GM10248 (cell line): Measurements from ENCODE around the gene QRFPR.
A peak's percentile ranks its signal among the peaks of the same experiment; 100 is the strongest.

Source experiments
- CTCF ChIA-PET: fragments of 300-600 bp; sonication (Branson Sonifier 250); formaldehyde crosslinking; extraction: SDS; loops from one replicate; lab custom pipeline; 2021; ENCODE audit warnings: antibody characterized with exemption; lab: Yijun Ruan, JAX
- POLR2A ChIA-PET: fragments of 350-650 bp; sonication (Branson Sonifier 250); formaldehyde crosslinking; extraction: SDS; loops from one replicate; lab custom pipeline; 2020; ENCODE audit warnings: antibody characterized with exemption; lab: Yijun Ruan, JAX
- DNase-seq: peaks from one replicate; pipeline ENCODE4 v3.0.0; 2012; ENCODE audit errors: extremely low spot score
- TF ChIP-seq, protein P1 (sequence below): IDR thresholded peaks from 2 replicates; pipeline ENCODE4 v1.5.1; 2012; ENCODE audit warnings: mild to moderate bottlenecking, low read depth; ENCODE audit errors: extremely low read depth, missing control alignments, control extremely low read depth

Gene QRFPR

DNA sequence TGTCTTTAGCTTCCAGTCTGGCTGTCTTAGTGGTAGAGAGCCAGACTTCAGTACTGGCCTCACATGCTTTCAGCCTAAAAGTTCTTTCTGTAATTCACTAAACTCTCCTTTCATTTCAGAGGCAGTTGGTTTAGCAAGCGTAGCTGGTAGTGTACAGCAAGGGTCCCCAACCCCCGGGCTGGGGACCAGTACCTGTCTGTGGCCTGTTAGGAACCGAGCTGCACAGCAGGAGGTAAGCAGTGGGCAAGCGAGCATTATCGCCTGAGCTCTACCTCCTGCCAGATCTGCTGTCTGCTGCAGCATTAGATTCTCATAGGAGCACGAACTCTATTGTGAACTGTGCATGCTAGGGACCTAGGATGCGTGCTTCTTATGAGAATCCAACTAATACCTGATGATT is 72.0 kb downstream of the QRFPR start:
- POLR2A ChIA-PET, result no interaction called here
- no peak for DNase-seq
- TF ChIP-seq, protein P1, sequence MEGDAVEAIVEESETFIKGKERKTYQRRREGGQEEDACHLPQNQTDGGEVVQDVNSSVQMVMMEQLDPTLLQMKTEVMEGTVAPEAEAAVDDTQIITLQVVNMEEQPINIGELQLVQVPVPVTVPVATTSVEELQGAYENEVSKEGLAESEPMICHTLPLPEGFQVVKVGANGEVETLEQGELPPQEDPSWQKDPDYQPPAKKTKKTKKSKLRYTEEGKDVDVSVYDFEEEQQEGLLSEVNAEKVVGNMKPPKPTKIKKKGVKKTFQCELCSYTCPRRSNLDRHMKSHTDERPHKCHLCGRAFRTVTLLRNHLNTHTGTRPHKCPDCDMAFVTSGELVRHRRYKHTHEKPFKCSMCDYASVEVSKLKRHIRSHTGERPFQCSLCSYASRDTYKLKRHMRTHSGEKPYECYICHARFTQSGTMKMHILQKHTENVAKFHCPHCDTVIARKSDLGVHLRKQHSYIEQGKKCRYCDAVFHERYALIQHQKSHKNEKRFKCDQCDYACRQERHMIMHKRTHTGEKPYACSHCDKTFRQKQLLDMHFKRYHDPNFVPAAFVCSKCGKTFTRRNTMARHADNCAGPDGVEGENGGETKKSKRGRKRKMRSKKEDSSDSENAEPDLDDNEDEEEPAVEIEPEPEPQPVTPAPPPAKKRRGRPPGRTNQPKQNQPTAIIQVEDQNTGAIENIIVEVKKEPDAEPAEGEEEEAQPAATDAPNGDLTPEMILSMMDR, result no peak
- CTCF ChIA-PET, result interaction anchor here (0.9 to 2.5 kb wide), 16 partner anchors 9 to 1148 kb away, joined by 3 to 44 read pairs (median 5); no protein-coding TSS in a partner anchor

DNA sequence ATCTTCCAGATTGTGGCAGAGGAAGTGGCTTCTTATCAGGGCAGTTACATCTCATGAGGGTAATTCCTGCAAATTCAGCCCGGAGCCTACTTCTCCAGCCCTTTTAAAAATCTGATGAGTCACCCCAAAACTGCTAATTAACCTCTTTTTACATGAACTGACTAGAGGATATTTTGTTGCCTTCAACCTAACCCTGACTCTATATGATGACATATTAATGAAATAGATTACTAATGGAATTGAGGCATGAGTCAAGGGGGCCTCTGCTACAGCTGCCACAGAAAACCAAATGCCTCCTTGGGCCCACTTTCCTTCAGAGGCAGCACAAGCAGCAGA is 72.5 kb downstream of the QRFPR start:
- TF ChIP-seq, protein P1, result no peak
- ChIA-PET CTCF (interaction anchor here (0.8 to 2.5 kb wide), 41 partner anchors 9 to 1235 kb away, joined by 3 to 44 read pairs (median 5); no protein-coding TSS in a partner anchor), POLR2A (no interaction called here)
- no peak for DNase-seq

DNA sequence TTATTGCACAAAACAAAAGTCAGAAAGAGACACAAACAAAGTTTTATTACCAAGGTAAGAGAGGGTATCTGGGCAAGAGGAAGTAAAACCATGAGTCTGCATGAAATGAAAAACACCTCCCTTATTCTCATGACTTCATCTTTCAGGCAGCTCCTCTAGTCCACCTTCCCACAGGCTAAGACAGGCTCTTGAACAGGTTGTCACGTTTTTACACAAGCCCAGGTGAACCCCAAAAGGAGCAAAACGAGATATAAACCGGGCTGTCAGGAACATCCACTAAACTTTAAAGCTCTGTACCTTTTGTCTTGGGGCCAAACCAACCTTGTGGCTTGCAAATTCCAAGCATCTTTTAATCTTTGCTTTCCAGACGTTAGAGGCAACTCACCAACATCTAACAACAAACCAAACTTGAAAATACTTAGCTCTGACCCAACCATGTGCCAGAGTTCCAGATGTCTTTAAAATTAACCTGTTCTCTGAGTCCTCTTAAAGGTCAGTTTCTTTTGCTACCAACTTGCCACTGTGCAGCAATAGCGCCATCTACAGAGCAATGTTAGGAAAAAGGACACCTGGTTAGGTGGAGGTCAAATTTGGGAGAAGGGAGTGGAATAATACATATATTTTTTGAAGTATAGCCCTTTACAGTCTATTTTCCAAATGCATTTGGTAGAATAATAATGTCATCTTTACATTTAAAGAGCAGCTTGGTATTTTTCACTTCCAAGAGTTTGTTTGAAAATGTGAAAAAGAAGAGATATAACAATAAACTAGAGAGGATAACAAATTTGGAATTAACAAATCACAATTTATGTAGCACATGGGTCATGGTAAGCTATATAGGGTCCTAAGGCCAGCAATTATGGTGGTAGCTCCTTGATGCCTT is 73.1 kb downstream of the QRFPR start:
- POLR2A ChIA-PET, result no interaction called here
- TF ChIP-seq, protein P1, result peak; percentile 72
- peak; percentile 56 for DNase-seq
- CTCF ChIA-PET, result interaction anchor here (0.5 to 2.5 kb wide), 56 partner anchors 9 to 1257 kb away, joined by 3 to 44 read pairs (median 4); no protein-coding TSS in a partner anchor

DNA sequence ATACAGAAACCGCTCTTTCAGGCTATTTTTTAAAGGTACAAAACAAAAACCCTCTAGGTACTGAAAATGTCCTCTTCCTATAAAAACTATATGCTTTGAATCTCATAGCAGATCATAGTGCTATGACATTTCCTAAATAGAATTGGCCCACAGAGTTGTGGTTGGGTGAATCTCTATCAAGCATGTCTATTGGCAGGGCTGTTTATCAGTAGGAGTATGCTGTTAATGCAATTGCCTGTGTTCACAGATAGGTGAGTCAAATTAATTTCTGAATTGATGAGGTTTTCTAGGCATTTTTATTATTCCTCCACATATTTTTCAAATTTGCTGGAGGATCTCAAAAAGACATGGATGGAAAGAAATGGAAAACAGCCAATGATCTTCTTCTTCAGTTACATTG is 73.9 kb downstream of the QRFPR start:
- POLR2A ChIA-PET, result no interaction called here
- CTCF ChIA-PET, result interaction anchor here (0.5 to 2.5 kb wide), 41 partner anchors 8 to 1256 kb away, joined by 3 to 44 read pairs (median 4); no protein-coding TSS in a partner anchor
- DNase-seq, result no peak
- TF ChIP-seq, protein P1, result no peak

DNA sequence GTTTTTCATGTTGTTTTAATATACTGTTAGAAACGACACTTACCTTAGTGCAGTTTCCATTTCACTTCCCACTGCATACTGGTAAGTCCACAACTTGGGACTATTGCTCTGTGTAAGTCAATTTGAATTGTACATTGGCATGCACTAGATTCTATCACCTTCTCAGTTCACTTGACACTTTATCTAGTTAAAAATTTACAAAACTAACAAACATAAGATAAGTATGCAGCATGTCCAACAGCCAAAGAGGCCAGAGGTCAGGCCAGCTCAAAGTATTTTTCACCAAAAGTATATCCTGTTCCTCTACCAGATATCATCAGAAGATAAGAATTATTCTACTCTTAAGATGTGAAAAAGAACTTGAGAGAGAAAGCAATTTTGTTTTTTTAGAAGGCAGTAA is 75.9 kb downstream of the QRFPR start:
- DNase-seq, result no peak
- POLR2A ChIA-PET, result no interaction called here
- CTCF ChIA-PET, result interaction anchor here (0.9 to 4.0 kb wide), 3 partner anchors 66 to 112 kb away, joined by 3 to 15 read pairs (median 3); no protein-coding TSS in a partner anchor
- TF ChIP-seq, protein P1, result no peak

DNA sequence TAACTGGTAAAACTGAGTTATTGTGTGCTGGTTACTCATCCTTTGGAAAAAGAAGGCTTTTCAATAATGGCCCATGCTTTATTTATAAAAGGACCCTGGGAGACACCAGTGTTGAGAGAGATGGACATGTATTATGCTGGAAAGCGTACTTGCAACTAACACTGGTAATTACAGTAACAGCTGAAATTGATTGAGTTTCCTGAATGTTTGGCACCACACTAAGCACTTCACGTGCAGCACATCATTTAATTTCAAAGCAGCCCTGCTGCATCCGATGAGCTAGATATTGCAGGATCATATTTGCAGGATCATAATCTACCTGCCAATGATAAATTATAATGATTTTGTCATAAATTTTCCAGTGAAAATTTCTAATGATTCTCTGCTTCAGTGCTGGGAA is 81.5 kb downstream of the QRFPR start:
- no peak for DNase-seq
- ChIA-PET CTCF (interaction anchor here (1.9 to 3.2 kb wide), 2 partner anchors 8 to 107 kb away, joined by 10 to 15 read pairs; no protein-coding TSS in a partner anchor), POLR2A (no interaction called here)
- TF ChIP-seq, protein P1, result no peak
